Measurements from ENCODE around the gene SDR9C7.

The SDR9C7 gene

DNA sequence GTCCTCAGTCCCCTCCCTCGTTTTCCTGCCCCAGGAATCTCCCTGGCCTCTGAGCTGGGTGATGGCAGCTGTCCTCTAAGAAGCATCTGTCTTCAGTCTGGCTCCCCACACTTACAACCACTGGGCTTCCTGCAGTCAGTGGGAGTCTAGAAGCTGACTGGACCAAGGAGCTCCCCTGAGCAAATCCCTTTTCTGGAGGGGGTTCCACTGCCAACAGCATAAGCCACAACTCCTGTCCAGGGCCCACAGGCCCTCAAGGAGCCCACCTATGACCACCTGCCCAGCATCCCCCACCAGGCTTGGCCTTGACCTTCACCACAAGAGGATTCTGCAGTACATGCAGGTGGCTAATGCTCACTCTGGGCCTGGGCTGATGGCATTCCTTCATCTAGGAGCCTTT lies 19.1 kb upstream of the SDR9C7 start:
- no peak for TF ChIP-seq NFRKB (IDR thresholded peaks at IDR 0.05)
- no peak for TF ChIP-seq ZNF384 (IDR thresholded peaks at IDR 0.05)
- no peak for TF ChIP-seq ARNT (IDR thresholded peaks at IDR 0.05)
- TF ChIP-seq LEF1 (IDR thresholded peaks at IDR 0.05; ENCODE audit: borderline replicate concordance), result no peak
- no peak for TF ChIP-seq ELF4 (IDR thresholded peaks at IDR 0.05)
- TF ChIP-seq SP1 (IDR thresholded peaks at IDR 0.05), result no peak
- no peak for TF ChIP-seq FOXM1 (IDR thresholded peaks at IDR 0.05; ENCODE audit: borderline replicate concordance)
- TF ChIP-seq SUZ12 (IDR thresholded peaks at IDR 0.05), result no peak
- no peak for TF ChIP-seq FOXK2 (IDR thresholded peaks at IDR 0.05)
- TF ChIP-seq HDGF (IDR thresholded peaks at IDR 0.05; ENCODE audit: borderline replicate concordance), result no peak
- TF ChIP-seq, protein P1, sequence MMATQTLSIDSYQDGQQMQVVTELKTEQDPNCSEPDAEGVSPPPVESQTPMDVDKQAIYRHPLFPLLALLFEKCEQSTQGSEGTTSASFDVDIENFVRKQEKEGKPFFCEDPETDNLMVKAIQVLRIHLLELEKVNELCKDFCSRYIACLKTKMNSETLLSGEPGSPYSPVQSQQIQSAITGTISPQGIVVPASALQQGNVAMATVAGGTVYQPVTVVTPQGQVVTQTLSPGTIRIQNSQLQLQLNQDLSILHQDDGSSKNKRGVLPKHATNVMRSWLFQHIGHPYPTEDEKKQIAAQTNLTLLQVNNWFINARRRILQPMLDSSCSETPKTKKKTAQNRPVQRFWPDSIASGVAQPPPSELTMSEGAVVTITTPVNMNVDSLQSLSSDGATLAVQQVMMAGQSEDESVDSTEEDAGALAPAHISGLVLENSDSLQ (IDR thresholded peaks at IDR 0.05), result no peak
- no peak for TF ChIP-seq CTBP1 (IDR thresholded peaks at IDR 0.05; ENCODE audit: borderline replicate concordance)
- no peak for TF ChIP-seq BHLHE40 (IDR thresholded peaks at IDR 0.05; ENCODE audit: borderline replicate concordance)
- no peak for TF ChIP-seq L3MBTL2 (conservative IDR thresholded peaks at IDR 0.05)
- no peak for TF ChIP-seq TARDBP (IDR thresholded peaks at IDR 0.05)
- no peak for TF ChIP-seq FOXA1 (IDR thresholded peaks at IDR 0.05)
- ChIA-PET POLR2A (no interaction called here), CTCF (no interaction called here)
- no peak for DNase-seq (ENCODE audit: extremely low spot score)

DNA sequence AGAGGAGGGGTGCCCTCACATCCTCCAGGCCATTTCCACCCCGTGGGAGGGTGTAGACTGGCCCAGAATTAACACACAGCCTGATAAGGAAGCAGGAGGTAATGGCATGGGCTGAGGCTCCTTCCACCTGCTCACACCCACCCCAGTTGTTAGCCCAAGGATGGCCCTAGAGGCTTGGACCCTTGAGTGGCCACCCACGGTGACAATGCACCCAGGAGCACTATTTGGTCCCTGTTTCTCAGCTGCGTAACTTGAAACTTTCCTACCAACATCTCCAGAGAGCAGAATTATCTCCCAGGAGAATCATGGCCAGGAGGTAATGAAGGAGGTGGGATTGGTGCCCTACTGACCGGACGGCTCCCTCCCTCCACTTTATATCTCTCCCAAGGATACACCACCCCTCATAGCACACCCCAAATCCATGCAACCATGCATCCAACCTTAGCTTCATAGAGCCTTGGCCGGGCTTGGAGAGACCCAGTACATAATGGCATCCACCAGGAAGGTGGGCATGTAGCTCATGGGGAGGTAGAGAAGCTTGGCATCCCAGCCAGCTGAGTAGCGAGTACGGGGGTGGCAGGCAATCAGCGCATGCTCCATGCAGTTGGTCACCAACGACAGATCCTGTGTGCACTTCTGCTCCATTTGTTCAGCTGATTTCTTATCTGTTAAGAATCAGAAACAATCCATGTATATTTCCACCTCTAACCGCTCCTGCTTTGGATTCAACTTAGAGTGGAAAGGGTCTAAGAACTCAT lies 17.6 kb upstream of the SDR9C7 start:
- TF ChIP-seq ARNT (IDR thresholded peaks at IDR 0.05) (no peak), BHLHE40 (IDR thresholded peaks at IDR 0.05; ENCODE audit: borderline replicate concordance) (no peak), FOXK2 (IDR thresholded peaks at IDR 0.05) (no peak)
- ChIA-PET CTCF (no interaction called here), POLR2A (no interaction called here)
- no peak for DNase-seq (ENCODE audit: extremely low spot score)

DNA sequence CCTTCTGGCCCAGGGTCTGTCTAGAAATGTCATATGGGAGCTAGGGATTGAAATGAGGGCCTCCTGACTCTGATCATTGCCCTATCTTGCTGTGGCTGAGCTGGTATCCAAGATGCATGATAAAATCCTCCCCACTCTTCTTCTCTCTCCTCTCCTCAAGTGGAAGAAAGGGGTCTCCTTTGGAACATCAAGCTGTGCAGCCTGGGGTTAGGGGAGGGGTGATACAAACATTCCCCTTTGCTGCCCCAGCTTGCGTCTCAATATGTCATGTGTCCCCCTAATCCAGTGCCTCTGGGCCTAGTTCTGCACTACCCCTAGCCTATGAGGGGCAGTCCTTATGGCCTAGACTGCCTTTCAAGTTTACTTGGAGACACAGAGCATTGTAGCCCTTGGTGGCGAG lies 14.7 kb upstream of the SDR9C7 start:
- DNase-seq (ENCODE audit: extremely low spot score), result no peak
- POLR2A ChIA-PET, result no interaction called here
- TF ChIP-seq SUZ12 (IDR thresholded peaks at IDR 0.05) (no peak), LEF1 (IDR thresholded peaks at IDR 0.05; ENCODE audit: borderline replicate concordance) (no peak), L3MBTL2 (conservative IDR thresholded peaks at IDR 0.05) (no peak), ARNT (IDR thresholded peaks at IDR 0.05) (no peak), TARDBP (IDR thresholded peaks at IDR 0.05) (no peak), FOXM1 (IDR thresholded peaks at IDR 0.05; ENCODE audit: borderline replicate concordance) (no peak), FOXK2 (IDR thresholded peaks at IDR 0.05) (no peak), BHLHE40 (IDR thresholded peaks at IDR 0.05; ENCODE audit: borderline replicate concordance) (no peak), NFRKB (IDR thresholded peaks at IDR 0.05) (no peak), ZNF384 (IDR thresholded peaks at IDR 0.05) (no peak), CTBP1 (IDR thresholded peaks at IDR 0.05; ENCODE audit: borderline replicate concordance) (no peak), HDGF (IDR thresholded peaks at IDR 0.05; ENCODE audit: borderline replicate concordance) (no peak), SP1 (IDR thresholded peaks at IDR 0.05) (no peak), FOXA1 (IDR thresholded peaks at IDR 0.05) (no peak), ELF4 (IDR thresholded peaks at IDR 0.05) (no peak)
- TF ChIP-seq, protein P1 (IDR thresholded peaks at IDR 0.05), result no peak
- CTCF ChIA-PET, result no interaction called here

DNA sequence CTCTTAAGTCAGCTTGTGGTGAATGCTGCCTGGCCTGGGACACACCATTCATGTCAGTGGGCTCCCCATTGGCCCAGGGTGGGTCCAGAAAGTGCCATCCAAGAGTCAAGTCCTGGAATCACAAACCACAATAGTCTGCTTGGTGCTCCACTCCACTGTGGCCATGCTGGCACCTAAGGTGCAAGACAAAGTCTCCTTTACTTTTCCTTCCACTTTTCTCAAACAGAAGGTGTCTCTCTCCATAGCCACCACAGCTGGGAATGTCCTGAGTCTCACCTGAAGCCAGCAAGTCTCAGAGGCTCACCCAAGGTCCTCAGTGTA lies 14.2 kb upstream of the SDR9C7 start:
- ChIA-PET POLR2A (no interaction called here), CTCF (interaction anchor here (0.8 kb wide), 1 partner anchor 38 kb away, joined by 3 read pairs; no protein-coding TSS in a partner anchor)
- DNase-seq (ENCODE audit: extremely low spot score), result no peak
- TF ChIP-seq, protein P1 (IDR thresholded peaks at IDR 0.05), result no peak
- TF ChIP-seq TARDBP (IDR thresholded peaks at IDR 0.05) (no peak), BHLHE40 (IDR thresholded peaks at IDR 0.05; ENCODE audit: borderline replicate concordance) (no peak), SP1 (IDR thresholded peaks at IDR 0.05) (no peak), ZNF384 (IDR thresholded peaks at IDR 0.05) (no peak), FOXM1 (IDR thresholded peaks at IDR 0.05; ENCODE audit: borderline replicate concordance) (no peak), HDGF (IDR thresholded peaks at IDR 0.05; ENCODE audit: borderline replicate concordance) (no peak), ELF4 (IDR thresholded peaks at IDR 0.05) (no peak), FOXA1 (IDR thresholded peaks at IDR 0.05) (no peak), ARNT (IDR thresholded peaks at IDR 0.05) (no peak), SUZ12 (IDR thresholded peaks at IDR 0.05) (no peak), CTBP1 (IDR thresholded peaks at IDR 0.05; ENCODE audit: borderline replicate concordance) (no peak), NFRKB (IDR thresholded peaks at IDR 0.05) (no peak), L3MBTL2 (conservative IDR thresholded peaks at IDR 0.05) (no peak), FOXK2 (IDR thresholded peaks at IDR 0.05) (no peak), LEF1 (IDR thresholded peaks at IDR 0.05; ENCODE audit: borderline replicate concordance) (no peak)

DNA sequence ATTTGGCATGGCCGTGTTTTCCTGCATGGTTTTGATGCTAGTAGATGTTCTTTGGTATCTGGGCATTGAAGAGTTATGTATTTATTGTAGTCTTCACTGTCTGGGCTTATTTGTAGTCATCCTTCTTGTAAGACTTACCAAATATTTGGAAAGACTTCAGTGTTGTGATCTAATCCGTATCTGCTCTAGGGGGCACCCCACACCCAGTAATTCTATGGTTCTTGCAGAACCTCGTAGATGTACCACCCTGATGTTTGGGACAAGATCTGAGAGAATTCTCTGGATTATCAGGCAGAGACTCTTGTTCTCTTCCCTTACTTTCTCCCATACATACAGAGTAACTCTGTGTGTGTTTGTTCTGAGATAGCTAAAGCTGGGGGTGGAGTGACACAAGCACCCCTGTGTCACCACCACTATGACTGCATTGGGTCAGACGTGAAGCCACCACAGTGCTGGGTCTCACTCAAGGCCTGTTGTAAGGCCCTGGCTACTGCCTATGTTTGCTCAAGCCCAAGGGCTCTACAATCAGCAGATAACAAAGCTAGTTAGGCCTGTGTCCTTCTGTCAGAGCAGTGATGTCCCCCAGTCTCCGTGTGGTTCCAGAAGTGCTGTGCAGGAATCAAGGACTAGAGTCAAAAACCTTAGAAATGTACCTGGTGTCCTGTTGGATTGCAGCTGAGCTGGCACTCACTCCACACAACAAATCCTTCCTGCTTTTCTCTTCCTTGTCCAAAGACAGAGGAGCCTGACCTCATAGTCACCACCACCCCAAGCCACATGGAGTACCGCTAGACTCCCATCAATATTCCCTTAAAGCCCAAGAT lies 13.6 kb upstream of the SDR9C7 start:
- POLR2A ChIA-PET, result no interaction called here
- TF ChIP-seq FOXK2 (IDR thresholded peaks at IDR 0.05), result no peak
- no peak for TF ChIP-seq CTBP1 (IDR thresholded peaks at IDR 0.05; ENCODE audit: borderline replicate concordance)
- TF ChIP-seq LEF1 (IDR thresholded peaks at IDR 0.05; ENCODE audit: borderline replicate concordance), result no peak
- TF ChIP-seq SP1 (IDR thresholded peaks at IDR 0.05), result no peak
- TF ChIP-seq ELF4 (IDR thresholded peaks at IDR 0.05), result no peak
- no peak for TF ChIP-seq TARDBP (IDR thresholded peaks at IDR 0.05)
- TF ChIP-seq, protein P1 (IDR thresholded peaks at IDR 0.05), result no peak
- no peak for TF ChIP-seq FOXA1 (IDR thresholded peaks at IDR 0.05)
- no peak for TF ChIP-seq FOXM1 (IDR thresholded peaks at IDR 0.05; ENCODE audit: borderline replicate concordance)
- TF ChIP-seq NFRKB (IDR thresholded peaks at IDR 0.05), result no peak
- no peak for TF ChIP-seq ZNF384 (IDR thresholded peaks at IDR 0.05)
- TF ChIP-seq ARNT (IDR thresholded peaks at IDR 0.05), result no peak
- TF ChIP-seq BHLHE40 (IDR thresholded peaks at IDR 0.05; ENCODE audit: borderline replicate concordance), result no peak
- TF ChIP-seq HDGF (IDR thresholded peaks at IDR 0.05; ENCODE audit: borderline replicate concordance), result no peak
- no peak for TF ChIP-seq SUZ12 (IDR thresholded peaks at IDR 0.05)
- no peak for TF ChIP-seq L3MBTL2 (conservative IDR thresholded peaks at IDR 0.05)
- CTCF ChIA-PET, result interaction anchor here (0.8 kb wide), 1 partner anchor 38 kb away, joined by 3 read pairs; no protein-coding TSS in a partner anchor
- DNase-seq (ENCODE audit: extremely low spot score), result no peak

Data from HEK293T (cell line).